NT2/D1 (cell line): ENCODE results near the gene COPE.

Experiments
- SUZ12 ChIP-seq: IDR thresholded peaks from 2 replicates; pipeline ENCODE4 v1.6.1; 2011; ENCODE audit not compliant: insufficient read length, insufficient read depth; ENCODE audit errors: extremely low read depth
- YY1 ChIP-seq: IDR thresholded peaks from 2 replicates; pipeline ENCODE4 v1.6.1; 2011; ENCODE audit not compliant: insufficient read length, insufficient read depth
- ZNF274 ChIP-seq: IDR thresholded peaks from 2 replicates; pipeline ENCODE4 v1.6.1; 2011; ENCODE audit warnings: mild to moderate bottlenecking, low read depth, low read length

- TF ChIP-seq ZNF274 (no peak), YY1 (no peak), SUZ12 (no peak)
These were observed 43.5 kb downstream of the COPE start for GRCh38 chr19:18875726-18876125.
